Mucosa of gallbladder (tissue), 1 donor: ENCODE results near the gene SPC25. TPM values are rescaled to one million over a fixed set of nuclear protein-coding genes. Genes with fewer than 3 reads are reported as not detected.
"Not testable (repeated sequence)": the region's sequence is repeated elsewhere in the genome, so short reads cannot be mapped to it uniquely, and the experiment has no call there.

Experiments
- DNase-seq: peaks from one replicate; pipeline ENCODE4 v3.0.0-alpha.2; 2020; ENCODE audit warnings: low spot score
- total RNA-seq: library from RNA; stranded (reverse); gene quantifications from one replicate; pipeline ENCODE4 v1.2.1, GENCODE V29; 2021
- donor health status: DM: no; HTN: no; CAD: no.

Gene SPC25
- total RNA-seq: 0.49 TPM

GRCh38 chr2:168890006-168890782, at the start of gene SPC25:
TSS of gene SPC25 (minus strand) at chr2:168890430. CDS start at chr2:168889519, 911 bp downstream.
- peak; percentile 90 for DNase-seq

- DNase-seq: no peak
These were observed 49.7 kb upstream of the SPC25 start for GRCh38 chr2:168939918-168940317.

- no peak for DNase-seq
These were observed 48.8 kb upstream of the SPC25 start for GRCh38 chr2:168939061-168939460.

- DNase-seq: no peak
These were observed 45.8 kb upstream of the SPC25 start for GRCh38 chr2:168935810-168936581.

GRCh38 chr2:168934826-168935225, 44.6 kb upstream of the SPC25 start:
- DNase-seq: no peak

GRCh38 chr2:168932174-168932573, 41.9 kb upstream of the SPC25 start:
- DNase-seq: not testable (repeated sequence)

- no peak for DNase-seq
These were observed 40.0 kb upstream of the SPC25 start for GRCh38 chr2:168930242-168930641.

- no peak for DNase-seq
These were observed 38.8 kb upstream of the SPC25 start for GRCh38 chr2:168929031-168929430.

- no peak for DNase-seq
These were observed 38.0 kb upstream of the SPC25 start for GRCh38 chr2:168928113-168928831.

- DNase-seq: no peak
These were observed 36.6 kb upstream of the SPC25 start for GRCh38 chr2:168926621-168927386.

- DNase-seq: no peak
These were observed 30.4 kb upstream of the SPC25 start for GRCh38 chr2:168920504-168921157.

- DNase-seq: no peak
These were observed 26.1 kb upstream of the SPC25 start for GRCh38 chr2:168916331-168916675.

- no peak for DNase-seq
These were observed 25.5 kb upstream of the SPC25 start for GRCh38 chr2:168915441-168916330.

GRCh38 chr2:168913495-168913894, 23.3 kb upstream of the SPC25 start:
- no peak for DNase-seq

GRCh38 chr2:168912901-168913369, 22.7 kb upstream of the SPC25 start:
- no peak for DNase-seq

GRCh38 chr2:168912466-168912865, 22.2 kb upstream of the SPC25 start:
- DNase-seq: no peak

GRCh38 chr2:168910330-168910729, 20.1 kb upstream of the SPC25 start:
- DNase-seq: no peak

- no peak for DNase-seq
These were observed 17.9 kb upstream of the SPC25 start for GRCh38 chr2:168907940-168908662.

- DNase-seq: no peak
These were observed 14.1 kb upstream of the SPC25 start for GRCh38 chr2:168904358-168904757.
